Neuronal stem cell (in vitro differentiated cells): ENCODE measurements around the gene TRIM62.

Experiments
- DNase-seq: peaks from one replicate; pipeline ENCODE4 v3.0.0-alpha.2; 2013; ENCODE audit warnings: low spot score
- H2AFZ ChIP-seq: one replicate; pipeline ENCODE4 v1.6.1; 2013; ENCODE audit warnings: mild to moderate bottlenecking, low read length, inconsistent platforms
- H2AK5ac ChIP-seq: 2 replicates; pipeline ENCODE4 v1.6.1; 2013; ENCODE audit warnings: low read depth, mild to moderate bottlenecking, inconsistent platforms, low read length, moderate library complexity, mixed read lengths
- H2BK120ac ChIP-seq: 2 replicates; pipeline ENCODE4 v1.6.1; 2013; ENCODE audit warnings: low read depth, mild to moderate bottlenecking, inconsistent platforms, low read length, moderate library complexity, mixed read lengths
- H2BK12ac ChIP-seq: one replicate; pipeline ENCODE4 v1.6.1; 2013; ENCODE audit warnings: low read length, inconsistent platforms
- H2BK15ac ChIP-seq: 2 replicates; pipeline ENCODE4 v1.6.1; 2013; ENCODE audit warnings: mild to moderate bottlenecking, low read length, inconsistent platforms, mixed read lengths
- H2BK5ac ChIP-seq: one replicate; pipeline ENCODE4 v1.6.1; 2013; ENCODE audit warnings: inconsistent platforms, mild to moderate bottlenecking, low read length, moderate library complexity
- H3K14ac ChIP-seq: one replicate; pipeline ENCODE4 v1.6.1; 2013; ENCODE audit warnings: low read length, inconsistent platforms
- H3K18ac ChIP-seq: 2 replicates; pipeline ENCODE4 v1.6.1; 2013; ENCODE audit warnings: low read length, inconsistent platforms
- H3K23ac ChIP-seq: 2 replicates; pipeline ENCODE4 v1.6.1; 2013; ENCODE audit warnings: low read depth, mild to moderate bottlenecking, mixed read lengths, low read length, inconsistent platforms; ENCODE audit not compliant: poor library complexity
- H3K27ac ChIP-seq: replicated peaks from 3 replicates; pipeline ENCODE4 v1.5.1; 2013; ENCODE audit warnings: low read length, inconsistent platforms
- H3K27me3 ChIP-seq, 3 experiments: 2 replicates each; pipeline ENCODE4 v1.6.1; 2013; ENCODE audit warnings: low read length in 3 of 3, mild to moderate bottlenecking in 2 of 3, inconsistent platforms in 1 of 3, low read depth in 1 of 3, mixed read lengths in 1 of 3, moderate library complexity in 1 of 3; ENCODE audit not compliant: control insufficient read depth in 3 of 3, insufficient read depth in 3 of 3
- H3K36me3 ChIP-seq, 2 donors: replicated peaks in 1 of 2; 2 replicates each; pipeline ENCODE4 v1.6.1; 2013; ENCODE audit warnings: low read length in 2 of 2; ENCODE audit not compliant: control insufficient read depth in 2 of 2, insufficient read depth in 2 of 2
- H3K4ac ChIP-seq: 2 replicates; pipeline ENCODE4 v1.6.1; 2013; ENCODE audit warnings: inconsistent platforms, mild to moderate bottlenecking, low read length, moderate library complexity
- H3K4me1 ChIP-seq, 2 donors: 1 replicate in 1 of 2; 2 replicates in 1 of 2; pipeline ENCODE4 v1.6.1; 2013; ENCODE audit warnings: low read length in 2 of 2, low read depth in 1 of 2; ENCODE audit not compliant: control insufficient read depth in 2 of 2, insufficient read depth in 1 of 2
- H3K4me2 ChIP-seq: one replicate; pipeline ENCODE4 v1.6.1; 2013; ENCODE audit warnings: mild to moderate bottlenecking, low read length, inconsistent platforms; ENCODE audit not compliant: insufficient read depth, poor library complexity, severe bottlenecking
- H3K4me3 ChIP-seq, 2 donors: 2 replicates each; pipeline ENCODE4 v1.5.1; 2013; ENCODE audit warnings: low read length in 2 of 2, mild to moderate bottlenecking in 2 of 2, inconsistent platforms in 1 of 2, moderate library complexity in 1 of 2
- H3K79me1 ChIP-seq: one replicate; pipeline ENCODE4 v1.6.1; 2013; ENCODE audit warnings: low read depth, mild to moderate bottlenecking, inconsistent platforms, low read length, moderate library complexity
- H3K9ac ChIP-seq: one replicate; pipeline ENCODE4 v1.6.1; 2013; ENCODE audit warnings: mild to moderate bottlenecking, low read depth, low read length, inconsistent platforms; ENCODE audit not compliant: poor library complexity
- H3K9me3 ChIP-seq, 2 donors: replicated peaks in 1 of 2; 2 replicates each; pipeline versions ENCODE3 to v1.6.1; 2013; ENCODE audit warnings: low read length in 2 of 2, mild to moderate bottlenecking in 2 of 2, inconsistent platforms in 1 of 2, low read depth in 1 of 2, mixed read lengths in 1 of 2, moderate library complexity in 1 of 2; ENCODE audit not compliant: control insufficient read depth in 2 of 2, insufficient read depth in 1 of 2
- H4K8ac ChIP-seq: one replicate; pipeline ENCODE4 v1.6.1; 2013; ENCODE audit warnings: low read depth, mild to moderate bottlenecking, inconsistent platforms, low read length, moderate library complexity
- H4K91ac ChIP-seq: one replicate; pipeline ENCODE4 v1.6.1; 2013; ENCODE audit warnings: low read length, low read depth, mild to moderate bottlenecking, inconsistent platforms; ENCODE audit not compliant: poor library complexity
- WGBS, 2 donors: extraction: QIAGEN DNeasy Blood & Tissue Kit; methylation state at CpG; one replicate each; pipeline ENCODE4 v1.1.7; 2013; ENCODE audit warnings: missing lambda C conversion rate in 2 of 2, mixed read lengths in 1 of 2; ENCODE audit not compliant: insufficient read length in 2 of 2, insufficient replicate concordance in 1 of 2; ENCODE audit errors: extremely low coverage in 2 of 2; 5-methylcytosine and 5-hydroxymethylcytosine counted together

TRIM62 gene

DNA sequence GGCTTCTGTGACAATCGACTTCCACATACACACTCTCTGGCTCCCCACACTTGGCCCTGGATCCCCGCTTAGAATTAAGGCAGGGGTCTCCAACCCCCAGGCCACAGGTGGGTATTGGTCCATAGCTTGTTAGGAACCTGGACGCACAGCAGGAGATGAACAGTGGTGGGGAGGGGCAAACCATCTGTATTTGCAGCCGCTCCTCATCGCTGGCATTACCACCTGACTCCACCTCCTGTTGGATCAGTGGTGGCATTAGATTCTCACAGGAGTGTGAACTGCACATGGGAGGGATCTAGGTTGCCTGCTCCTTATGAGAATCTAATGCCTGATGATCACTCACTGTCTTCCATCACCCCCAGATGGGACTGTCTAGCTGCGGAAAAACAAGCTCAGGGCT, 16.0 kb downstream of the TRIM62 start:
- H2AK5ac ChIP-seq, result no peak overlapping the region
- H3K18ac ChIP-seq, result no peak overlapping the region
- H2BK15ac ChIP-seq, result no peak overlapping the region
- no peak overlapping the region for H4K8ac ChIP-seq
- H2BK5ac ChIP-seq, result no peak overlapping the region
- peaks cover 0 to 29% of the 10 kb centered on the region in 2 donors for H3K9me3 ChIP-seq
- H3K4me3 ChIP-seq, result no peak overlapping the region
- no peak overlapping the region for H3K4me2 ChIP-seq
- no peaks in the 10 kb centered on the region for H3K79me1 ChIP-seq
- no peak for DNase-seq
- no peak overlapping the region for H3K9ac ChIP-seq
- no peak overlapping the region for H4K91ac ChIP-seq
- no peak overlapping the region for H2BK12ac ChIP-seq
- WGBS, 2 donors, result no CpG with 5 or more reads among the region's 6 CpGs
- H3K23ac ChIP-seq, result no peak overlapping the region
- no peak overlapping the region for H2AFZ ChIP-seq
- H3K36me3 ChIP-seq, result peaks cover 0 to 51% of the 10 kb centered on the region in 2 donors
- no peak overlapping the region for H3K14ac ChIP-seq
- peaks cover 38 to 54% of the 10 kb centered on the region in 2 donors for H3K4me1 ChIP-seq
- H3K4ac ChIP-seq, result no peak overlapping the region
- no peak overlapping the region for H3K27ac ChIP-seq
- no peaks in the 10 kb centered on the region for H3K27me3 ChIP-seq
- no peak overlapping the region for H2BK120ac ChIP-seq

GRCh38 chr1:33165209-33165608, 16.6 kb downstream of the TRIM62 start:
- WGBS, 2 donors, result no CpG with 5 or more reads among the region's 21 CpGs
- Histone ChIP-seq H3K27me3 (no peaks in the 10 kb centered on the region), H3K14ac (peak overlapping the region; percentile 40), H3K4me3 (no peak overlapping the region), H2BK12ac (no peak overlapping the region), H3K4ac (no peak overlapping the region), H2BK15ac (no peak overlapping the region), H3K9ac (no peak overlapping the region), H3K36me3 (peaks cover 0 to 48% of the 10 kb centered on the region in 2 donors), H4K91ac (no peak overlapping the region), H3K79me1 (no peaks in the 10 kb centered on the region), H3K9me3 (peaks cover 0 to 29% of the 10 kb centered on the region in 2 donors), H3K18ac (no peak overlapping the region), H2BK120ac (no peak overlapping the region), H2AK5ac (peak overlapping the region; percentile 54), H3K23ac (no peak overlapping the region), H4K8ac (no peak overlapping the region), H2BK5ac (no peak overlapping the region), H3K4me2 (no peak overlapping the region), H3K4me1 (peaks cover 41 to 58% of the 10 kb centered on the region in 2 donors), H3K27ac (no peak overlapping the region), H2AFZ (no peak overlapping the region)
- DNase-seq, result no peak

GRCh38 chr1:33163621-33164519, 18.0 kb downstream of the TRIM62 start:
- Histone ChIP-seq H3K23ac (no peak overlapping the region), H2AFZ (peak overlapping the region; percentile 62), H3K4me1 (peaks cover 30 to 47% of the 10 kb centered on the region in 2 donors), H3K4me3 (no peak overlapping the region), H3K9ac (no peak overlapping the region), H2BK5ac (peak overlapping the region; percentile 4), H3K79me1 (peaks cover 3% of the 10 kb centered on the region), H3K27me3 (no peaks in the 10 kb centered on the region), H4K8ac (no peak overlapping the region), H2BK15ac (no peak overlapping the region), H3K4me2 (no peak overlapping the region), H3K27ac (peak overlapping the region; percentile 27), H4K91ac (no peak overlapping the region), H3K36me3 (peaks cover 0 to 60% of the 10 kb centered on the region in 2 donors), H3K14ac (no peak overlapping the region), H2BK12ac (no peak overlapping the region), H2BK120ac (no peak overlapping the region), H2AK5ac (peak overlapping the region; percentile 48), H3K9me3 (peaks cover 0 to 29% of the 10 kb centered on the region in 2 donors), H3K18ac (peak overlapping the region; percentile 62), H3K4ac (no peak overlapping the region)
- no CpG with 5 or more reads among the region's 14 CpGs for WGBS, 2 donors
- no peak for DNase-seq

- Histone ChIP-seq H2BK12ac (no peak overlapping the region), H4K8ac (no peak overlapping the region), H3K79me1 (peaks cover 3% of the 10 kb centered on the region), H2BK15ac (no peak overlapping the region), H3K27me3 (no peaks in the 10 kb centered on the region), H3K9me3 (peaks cover 0 to 14% of the 10 kb centered on the region in 2 donors), H2AK5ac (peak overlapping the region; percentile 49), H3K9ac (no peak overlapping the region), H4K91ac (no peak overlapping the region), H3K4me3 (no peak overlapping the region), H3K18ac (peak overlapping the region; percentile 1), H3K4me2 (no peak overlapping the region), H3K4me1 (peaks cover 26 to 41% of the 10 kb centered on the region in 2 donors), H2BK5ac (no peak overlapping the region), H2AFZ (no peak overlapping the region), H3K14ac (no peak overlapping the region), H3K27ac (no peak overlapping the region), H3K23ac (no peak overlapping the region), H2BK120ac (peak overlapping the region; percentile 27), H3K4ac (no peak overlapping the region), H3K36me3 (peaks cover 3 to 57% of the 10 kb centered on the region in 2 donors)
- no CpG with 5 or more reads among the region's 2 CpGs for WGBS, 2 donors
- DNase-seq, result no peak
Measured at GRCh38 chr1:33162141-33162540, 19.7 kb downstream of the TRIM62 start.
